ENCODE measurements around the gene DLG1.

The DLG1 gene

DNA sequence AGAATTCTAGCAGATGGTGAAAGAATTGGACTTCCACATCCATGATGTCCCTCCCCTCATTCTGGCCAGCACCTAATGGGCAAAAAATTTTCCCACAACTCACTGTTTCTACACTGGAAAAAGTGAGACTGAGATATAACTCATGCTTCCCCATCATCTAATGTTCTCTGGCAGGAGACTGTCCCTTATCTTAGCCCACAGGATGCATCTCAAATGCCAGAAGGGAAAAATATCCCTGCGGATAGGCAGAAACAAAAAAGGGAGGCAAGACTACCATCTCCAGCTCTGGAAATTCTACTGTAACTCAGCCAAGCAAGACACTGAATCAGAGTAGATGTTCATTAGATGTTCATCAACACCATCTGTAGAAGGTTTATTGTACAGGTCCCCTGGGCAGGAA is 58.6 kb downstream of the DLG1 start:
- no peak overlapping the region for H3K4me3 ChIP-seq (ENCODE audit: low read length)
- TF ChIP-seq, protein P1, sequence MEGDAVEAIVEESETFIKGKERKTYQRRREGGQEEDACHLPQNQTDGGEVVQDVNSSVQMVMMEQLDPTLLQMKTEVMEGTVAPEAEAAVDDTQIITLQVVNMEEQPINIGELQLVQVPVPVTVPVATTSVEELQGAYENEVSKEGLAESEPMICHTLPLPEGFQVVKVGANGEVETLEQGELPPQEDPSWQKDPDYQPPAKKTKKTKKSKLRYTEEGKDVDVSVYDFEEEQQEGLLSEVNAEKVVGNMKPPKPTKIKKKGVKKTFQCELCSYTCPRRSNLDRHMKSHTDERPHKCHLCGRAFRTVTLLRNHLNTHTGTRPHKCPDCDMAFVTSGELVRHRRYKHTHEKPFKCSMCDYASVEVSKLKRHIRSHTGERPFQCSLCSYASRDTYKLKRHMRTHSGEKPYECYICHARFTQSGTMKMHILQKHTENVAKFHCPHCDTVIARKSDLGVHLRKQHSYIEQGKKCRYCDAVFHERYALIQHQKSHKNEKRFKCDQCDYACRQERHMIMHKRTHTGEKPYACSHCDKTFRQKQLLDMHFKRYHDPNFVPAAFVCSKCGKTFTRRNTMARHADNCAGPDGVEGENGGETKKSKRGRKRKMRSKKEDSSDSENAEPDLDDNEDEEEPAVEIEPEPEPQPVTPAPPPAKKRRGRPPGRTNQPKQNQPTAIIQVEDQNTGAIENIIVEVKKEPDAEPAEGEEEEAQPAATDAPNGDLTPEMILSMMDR (conservative IDR thresholded peaks at IDR 0.05; ENCODE audit: low read length) = no peak
- no peak for DNase-seq (ENCODE audit: low read depth)

DNA sequence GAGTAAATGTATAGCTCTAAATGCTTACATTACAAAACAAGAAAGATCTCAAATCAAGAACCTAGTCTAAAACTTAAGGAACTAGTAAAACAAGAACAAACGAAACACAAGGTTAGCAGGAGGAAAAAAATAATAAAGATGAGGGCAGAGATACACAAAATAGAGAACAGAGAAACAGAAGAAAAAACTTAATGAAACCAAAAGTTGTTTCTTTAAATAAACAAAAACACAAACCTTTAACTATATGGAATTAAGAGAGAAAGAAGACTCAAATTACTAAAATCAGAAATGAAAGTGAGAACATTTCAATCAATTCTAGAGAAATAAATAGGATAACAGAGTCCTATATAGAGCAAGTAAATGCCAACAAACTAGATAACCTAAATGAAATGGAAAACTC is 59.6 kb downstream of the DLG1 start:
- TF ChIP-seq, protein P1 (conservative IDR thresholded peaks at IDR 0.05; ENCODE audit: low read length) = no peak
- no peak overlapping the region for H3K4me3 ChIP-seq (ENCODE audit: low read length)
- no peak for DNase-seq (ENCODE audit: low read depth)

DNA sequence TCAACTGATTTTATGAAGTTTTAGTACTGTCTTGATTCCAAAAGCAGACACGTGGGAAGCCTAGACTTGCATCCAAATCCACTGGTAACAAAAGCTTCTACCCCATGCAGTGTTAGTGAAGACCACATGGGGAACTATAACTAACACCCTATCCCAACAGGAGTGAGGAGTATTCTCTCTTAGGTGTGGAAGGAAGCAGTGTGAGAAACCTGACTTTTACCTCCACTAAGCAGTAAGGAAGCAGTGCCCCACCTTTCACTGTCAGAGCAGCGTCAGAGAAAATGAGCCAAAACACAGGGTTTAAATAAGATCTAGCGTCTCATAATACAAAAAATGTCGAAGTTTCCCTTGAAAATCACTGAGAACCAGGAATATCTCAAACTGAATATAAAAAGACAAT is 60.5 kb downstream of the DLG1 start:
- DNase-seq (ENCODE audit: low read depth) = no peak
- no peak overlapping the region for H3K4me3 ChIP-seq (ENCODE audit: low read length)
- TF ChIP-seq, protein P1 (conservative IDR thresholded peaks at IDR 0.05; ENCODE audit: low read length) = no peak

DNA sequence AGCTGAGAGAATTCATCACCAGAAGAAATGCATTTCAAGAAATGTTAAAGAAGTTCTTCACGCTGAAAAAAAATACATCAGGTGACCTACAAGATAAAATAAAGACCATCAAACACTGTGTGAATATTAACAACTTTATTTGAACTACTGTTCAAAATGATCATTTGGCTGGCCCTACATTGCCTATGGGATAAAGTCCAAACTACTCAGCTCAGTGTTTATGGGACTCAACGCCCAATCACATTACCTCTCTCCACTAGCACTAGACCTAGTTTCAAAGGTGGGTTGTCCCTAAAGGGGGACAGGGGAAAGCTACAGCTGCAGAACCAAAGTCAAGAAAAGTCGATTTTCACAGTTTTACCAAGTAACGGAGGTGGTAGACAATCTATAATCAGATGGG is 62.0 kb downstream of the DLG1 start:
- no peak for DNase-seq (ENCODE audit: low read depth)
- TF ChIP-seq, protein P1 (conservative IDR thresholded peaks at IDR 0.05; ENCODE audit: low read length) = no peak
- no peak overlapping the region for H3K4me3 ChIP-seq (ENCODE audit: low read length)

DNA sequence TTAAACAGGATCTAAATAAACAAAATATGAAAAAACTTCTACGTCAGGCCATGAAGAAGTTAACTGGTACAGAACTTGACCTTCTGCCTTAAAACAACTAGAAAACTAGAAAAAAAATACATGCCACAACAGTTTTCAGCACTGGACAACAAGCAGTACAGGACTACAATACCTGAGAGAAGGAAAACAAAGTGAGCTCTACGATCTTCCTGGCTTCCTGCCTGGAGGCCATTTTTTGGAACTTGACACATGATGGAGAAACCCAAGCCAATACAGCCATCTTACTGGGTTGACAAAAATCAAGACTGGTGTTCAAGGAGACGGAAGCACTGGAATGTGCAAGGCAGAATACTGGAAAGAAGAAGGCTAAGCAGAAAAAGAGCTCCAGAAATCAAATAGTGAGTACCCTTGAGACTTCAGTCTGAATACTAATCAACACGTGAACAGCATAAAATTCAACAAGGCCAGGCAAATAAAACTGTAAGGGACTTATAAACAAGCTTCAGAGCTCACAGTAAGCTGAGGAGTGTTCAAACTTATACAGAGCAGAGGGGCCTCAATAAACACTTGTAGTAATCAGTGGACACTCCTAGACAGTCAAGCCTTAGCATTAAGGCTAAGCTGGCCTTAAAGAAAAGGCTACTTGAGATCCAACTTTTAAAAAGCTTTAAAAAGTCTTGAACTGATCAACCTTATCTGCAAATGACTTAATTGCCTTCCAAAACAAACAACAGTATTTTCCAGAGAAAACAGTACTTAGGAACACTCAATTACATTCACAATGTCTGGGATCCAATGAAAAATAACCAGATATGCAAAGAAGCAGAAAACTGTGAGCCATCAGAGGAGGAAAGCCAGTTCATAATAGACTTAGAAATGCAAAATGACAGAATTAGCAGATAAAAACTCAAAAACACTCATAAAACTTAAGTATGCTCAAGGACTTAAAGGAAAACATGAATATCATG is 63.2 kb downstream of the DLG1 start:
- DNase-seq (ENCODE audit: low read depth) = no peak
- TF ChIP-seq, protein P1 (conservative IDR thresholded peaks at IDR 0.05; ENCODE audit: low read length) = no peak
- H3K4me3 ChIP-seq (ENCODE audit: low read length) = no peak overlapping the region

DNA sequence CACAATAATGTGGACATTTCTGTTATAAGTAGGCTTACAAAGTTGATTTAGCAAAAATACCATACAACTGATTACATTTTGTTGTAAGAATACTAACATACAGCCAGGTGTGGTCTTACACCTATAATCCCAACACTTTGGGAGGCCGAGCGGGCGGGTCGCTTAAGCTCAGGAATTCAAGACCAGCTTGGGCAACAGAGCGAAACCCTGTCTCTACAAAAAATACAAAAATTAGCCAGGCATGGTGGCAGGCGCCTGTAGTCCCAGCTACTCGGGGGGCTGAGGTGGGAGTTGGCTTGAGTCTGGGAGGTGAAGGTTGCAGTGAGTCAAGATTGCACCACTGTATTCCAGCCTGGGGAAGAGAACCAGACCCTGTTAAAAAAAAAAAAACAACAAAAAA is 67.1 kb downstream of the DLG1 start:
- TF ChIP-seq, protein P1 (conservative IDR thresholded peaks at IDR 0.05; ENCODE audit: low read length) = no peak
- no peak for DNase-seq (ENCODE audit: low read depth)
- no peak overlapping the region for H3K4me3 ChIP-seq (ENCODE audit: low read length)

DNA sequence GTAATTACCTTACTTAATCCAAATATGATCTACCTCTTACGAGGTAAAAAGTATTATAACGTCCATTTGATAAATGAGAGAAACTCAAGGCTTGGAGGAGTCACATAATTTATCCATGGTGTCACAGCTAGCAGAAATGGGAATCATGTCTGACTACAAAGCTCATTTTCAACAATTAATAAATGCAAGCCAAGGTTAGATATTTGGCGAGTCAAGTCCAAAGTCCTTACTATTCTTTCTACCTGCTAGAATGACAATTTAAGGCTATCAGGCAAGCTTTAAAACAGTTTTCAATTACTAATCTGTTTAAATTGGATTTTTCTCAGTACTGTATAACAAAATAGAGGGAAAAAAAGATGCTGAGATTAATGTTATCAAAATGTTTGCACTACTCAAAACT is 68.6 kb downstream of the DLG1 start:
- DNase-seq (ENCODE audit: low read depth) = no peak
- no peak overlapping the region for H3K4me3 ChIP-seq (ENCODE audit: low read length)
- TF ChIP-seq, protein P1 (conservative IDR thresholded peaks at IDR 0.05; ENCODE audit: low read length) = no peak
